Renal pelvis (tissue), 4 donors: ENCODE measurements around the gene NEURL1. TPM values are rescaled to one million over a fixed set of nuclear protein-coding genes. Genes with fewer than 3 reads are reported as not detected.

Experiments used
- DNase-seq: peaks from one replicate; pipeline ENCODE4 v3.0.0-alpha.2; 2013
- polyA plus RNA-seq, 3 donors: library from polyadenylated mRNA; unstranded; fragments of 120-200 nt; gene quantifications; one replicate each; pipeline ENCODE4 v1.2.1, GENCODE V29; 2013; ENCODE audit not compliant: insufficient read length in 3 of 3

NEURL1 gene
- polyA plus RNA-seq, 3 donors, result 1.9 to 2.3 (median 1.9) TPM

GRCh38 chr10:103583871-103584215 lies 90.3 kb downstream of the NEURL1 start:
- DNase-seq, result no peak

- no peak for DNase-seq
Observed at GRCh38 chr10:103584216-103585010, 90.9 kb downstream of the NEURL1 start.

- DNase-seq, result no peak
Observed at GRCh38 chr10:103585011-103585405, 91.5 kb downstream of the NEURL1 start.

- DNase-seq, result no peak
Observed at GRCh38 chr10:103587073-103587472, 93.6 kb downstream of the NEURL1 start.

GRCh38 chr10:103589074-103589630 lies 95.6 kb downstream of the NEURL1 start:
- DNase-seq, result no peak

GRCh38 chr10:103590060-103590459 lies 96.6 kb downstream of the NEURL1 start:
- DNase-seq, result no peak

- DNase-seq, result no peak
Observed at GRCh38 chr10:103590744-103591291, 97.3 kb downstream of the NEURL1 start.

- DNase-seq, result no peak
Observed at GRCh38 chr10:103592186-103593021, 98.9 kb downstream of the NEURL1 start.

- no peak for DNase-seq
Observed at GRCh38 chr10:103593022-103593570, 99.6 kb downstream of the NEURL1 start.

- DNase-seq, result no peak
Observed at GRCh38 chr10:103595933-103596726, 102.6 kb downstream of the NEURL1 start.

GRCh38 chr10:103597003-103597402 lies 103.5 kb downstream of the NEURL1 start:
- DNase-seq, result no peak

- peak; percentile 89 for DNase-seq
Observed at GRCh38 chr10:103598654-103599115, 105.2 kb downstream of the NEURL1 start.

- DNase-seq, result no peak
Observed at GRCh38 chr10:103599211-103599610, 105.7 kb downstream of the NEURL1 start.

- DNase-seq, result no peak
Observed at GRCh38 chr10:103599907-103600306, 106.4 kb downstream of the NEURL1 start.

- no peak for DNase-seq
Observed at GRCh38 chr10:103600325-103600724, 106.8 kb downstream of the NEURL1 start.

GRCh38 chr10:103600956-103601569 lies 107.6 kb downstream of the NEURL1 start:
- no peak for DNase-seq

- DNase-seq, result no peak
Observed at GRCh38 chr10:103602028-103602851, 108.7 kb downstream of the NEURL1 start.

GRCh38 chr10:103602852-103603155 lies 109.3 kb downstream of the NEURL1 start:
- no peak for DNase-seq

- no peak for DNase-seq
Observed at GRCh38 chr10:103603382-103603781, 109.9 kb downstream of the NEURL1 start.
